ENCODE measurements around the gene SMURF1.

- TF ChIP-seq CTCF (IDR thresholded peaks at IDR 0.05) (no peak), POLR2A (IDR thresholded peaks at IDR 0.05) (no peak)
Observed at GRCh38 chr7:99092064-99092720, 51.7 kb downstream of the SMURF1 start.
